Neural cell (in vitro differentiated cells): ENCODE results near the gene SIL1.

Experiments
- CTCF ChIP-seq: fragments of 450-650 bp; IDR thresholded peaks from 2 replicates; pipeline ENCODE4 v1.5.1; 2014; ENCODE audit warnings: antibody characterized with exemption, mild to moderate bottlenecking, moderate library complexity; ENCODE audit not compliant: poor library complexity, severe bottlenecking
- SMC3 ChIP-seq: fragments of 450-650 bp; conservative IDR thresholded peaks from 2 replicates; pipeline ENCODE4 v1.6.1; 2014; ENCODE audit warnings: antibody characterized with exemption, mild to moderate bottlenecking, moderate library complexity; ENCODE audit not compliant: poor library complexity

GRCh38 chr5:139090581-139090980, 107.6 kb downstream of the SIL1 start:
- TF ChIP-seq CTCF: no peak
- TF ChIP-seq SMC3: no peak
